NCI-H146 treated with DMSO at 0.1 percent for 48 hours (cell line): ENCODE measurements around the gene POLR2I.

ENCODE experiments used
- DNase-seq: peaks from one replicate; lab custom pipeline; 2025; ENCODE audit not compliant: unreplicated experiment; lab: John Stamatoyannopoulos, UW

The POLR2I gene

GRCh38 chr19:36064826-36065225 is 49.8 kb downstream of the POLR2I start:
- DNase-seq, result no peak
